ENCODE results near the gene DEPDC5.

Gene DEPDC5

DNA sequence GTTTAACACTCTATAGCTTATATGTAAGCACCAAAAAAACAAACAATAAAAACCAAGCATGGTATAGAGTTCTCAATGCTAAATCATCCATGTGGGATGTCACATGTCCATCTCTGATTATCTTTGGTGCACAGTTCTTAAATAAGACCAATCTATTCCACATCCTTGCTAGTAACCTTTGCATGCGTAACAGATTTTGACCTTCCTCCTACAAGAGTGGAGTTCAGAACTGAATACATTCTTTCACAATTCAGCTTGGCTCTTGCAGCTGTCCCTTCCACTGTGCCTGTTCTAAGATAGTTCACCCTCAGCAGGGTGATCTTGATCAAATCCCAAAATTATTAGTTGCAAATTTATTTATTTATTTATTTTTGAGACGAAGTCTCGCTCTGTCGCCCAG lies 25.0 kb upstream of the DEPDC5 start:
- H3K27ac ChIP-seq (ENCODE audit: low read depth, low read length) = no peak overlapping the region
- no peaks in the 10 kb centered on the region for H3K4me1 ChIP-seq (ENCODE audit: control insufficient read depth, low read length)
- no peaks in the 10 kb centered on the region for H3K9me2 ChIP-seq (replicated peaks; ENCODE audit: control insufficient read depth, low read length)
- peaks cover 53% of the 10 kb centered on the region for H3K36me3 ChIP-seq (ENCODE audit: control insufficient read depth, low read length)
- H3K4me3 ChIP-seq (ENCODE audit: low read length) = no peak overlapping the region
- H3K79me2 ChIP-seq (ENCODE audit: control insufficient read depth, low read length) = peaks cover 86% of the 10 kb centered on the region
- no peak overlapping the region for H3K4me2 ChIP-seq (ENCODE audit: low read length)
- H3K27me3 ChIP-seq (ENCODE audit: control insufficient read depth, low read length) = no peaks in the 10 kb centered on the region
- peaks cover 8% of the 10 kb centered on the region; the same call in 1 of the 2 replicates for H4K20me1 ChIP-seq (ENCODE audit: control insufficient read depth, insufficient read depth, low read depth, low read length)
- no peaks in the 10 kb centered on the region for H3F3A ChIP-seq (ENCODE audit: control insufficient read depth, insufficient read depth)
- H3K9me3 ChIP-seq (ENCODE audit: control insufficient read depth, insufficient read depth, low read length) = no peaks in the 10 kb centered on the region
- TF ChIP-seq, protein P1, sequence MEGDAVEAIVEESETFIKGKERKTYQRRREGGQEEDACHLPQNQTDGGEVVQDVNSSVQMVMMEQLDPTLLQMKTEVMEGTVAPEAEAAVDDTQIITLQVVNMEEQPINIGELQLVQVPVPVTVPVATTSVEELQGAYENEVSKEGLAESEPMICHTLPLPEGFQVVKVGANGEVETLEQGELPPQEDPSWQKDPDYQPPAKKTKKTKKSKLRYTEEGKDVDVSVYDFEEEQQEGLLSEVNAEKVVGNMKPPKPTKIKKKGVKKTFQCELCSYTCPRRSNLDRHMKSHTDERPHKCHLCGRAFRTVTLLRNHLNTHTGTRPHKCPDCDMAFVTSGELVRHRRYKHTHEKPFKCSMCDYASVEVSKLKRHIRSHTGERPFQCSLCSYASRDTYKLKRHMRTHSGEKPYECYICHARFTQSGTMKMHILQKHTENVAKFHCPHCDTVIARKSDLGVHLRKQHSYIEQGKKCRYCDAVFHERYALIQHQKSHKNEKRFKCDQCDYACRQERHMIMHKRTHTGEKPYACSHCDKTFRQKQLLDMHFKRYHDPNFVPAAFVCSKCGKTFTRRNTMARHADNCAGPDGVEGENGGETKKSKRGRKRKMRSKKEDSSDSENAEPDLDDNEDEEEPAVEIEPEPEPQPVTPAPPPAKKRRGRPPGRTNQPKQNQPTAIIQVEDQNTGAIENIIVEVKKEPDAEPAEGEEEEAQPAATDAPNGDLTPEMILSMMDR (IDR thresholded peaks at IDR 0.05; ENCODE audit: low read depth, low read length, poor library complexity, severe bottlenecking) = no peak
- TF ChIP-seq EZH2phosphoT487 (IDR thresholded peaks at IDR 0.05; ENCODE audit: borderline replicate concordance, low read length) = no peak

DNA sequence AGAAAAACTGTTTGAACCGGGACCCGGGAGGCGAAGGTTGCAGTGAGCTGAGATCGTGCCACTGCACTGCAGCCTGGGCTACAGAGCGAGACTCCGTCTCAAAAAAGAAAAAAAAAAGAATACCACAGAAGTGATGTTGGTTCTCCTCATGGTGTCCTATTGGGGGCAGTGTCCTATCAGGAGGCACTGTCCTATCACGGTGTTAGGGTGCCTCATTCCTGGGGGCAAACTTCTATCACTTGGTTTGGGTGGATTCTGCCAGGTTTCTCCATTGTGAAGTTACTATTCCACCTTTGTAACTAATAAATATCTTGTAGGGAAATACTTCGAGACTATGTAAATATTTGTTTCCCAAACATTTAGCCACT lies 23.5 kb upstream of the DEPDC5 start:
- Histone ChIP-seq H3K4me3 (ENCODE audit: low read length) (no peak overlapping the region), H3K79me2 (ENCODE audit: control insufficient read depth, low read length) (peaks cover 90% of the 10 kb centered on the region), H3K9me3 (ENCODE audit: control insufficient read depth, insufficient read depth, low read length) (no peaks in the 10 kb centered on the region), H4K20me1 (ENCODE audit: control insufficient read depth, insufficient read depth, low read depth, low read length) (0 out of 2 replicates have a peak, but pooled peaks cover 7% of the 10 kb centered on the region), H3K4me2 (ENCODE audit: low read length) (no peak overlapping the region), H3F3A (ENCODE audit: control insufficient read depth, insufficient read depth) (no peaks in the 10 kb centered on the region), H3K4me1 (ENCODE audit: control insufficient read depth, low read length) (no peaks in the 10 kb centered on the region), H3K36me3 (ENCODE audit: control insufficient read depth, low read length) (peaks cover 51% of the 10 kb centered on the region), H3K27ac (ENCODE audit: low read depth, low read length) (no peak overlapping the region), H3K27me3 (ENCODE audit: control insufficient read depth, low read length) (no peaks in the 10 kb centered on the region), H3K9me2 (replicated peaks; ENCODE audit: control insufficient read depth, low read length) (no peaks in the 10 kb centered on the region)
- no peak for TF ChIP-seq EZH2phosphoT487 (IDR thresholded peaks at IDR 0.05; ENCODE audit: borderline replicate concordance, low read length)
- TF ChIP-seq, protein P1 (IDR thresholded peaks at IDR 0.05; ENCODE audit: low read depth, low read length, poor library complexity, severe bottlenecking) = peak; percentile 25

DNA sequence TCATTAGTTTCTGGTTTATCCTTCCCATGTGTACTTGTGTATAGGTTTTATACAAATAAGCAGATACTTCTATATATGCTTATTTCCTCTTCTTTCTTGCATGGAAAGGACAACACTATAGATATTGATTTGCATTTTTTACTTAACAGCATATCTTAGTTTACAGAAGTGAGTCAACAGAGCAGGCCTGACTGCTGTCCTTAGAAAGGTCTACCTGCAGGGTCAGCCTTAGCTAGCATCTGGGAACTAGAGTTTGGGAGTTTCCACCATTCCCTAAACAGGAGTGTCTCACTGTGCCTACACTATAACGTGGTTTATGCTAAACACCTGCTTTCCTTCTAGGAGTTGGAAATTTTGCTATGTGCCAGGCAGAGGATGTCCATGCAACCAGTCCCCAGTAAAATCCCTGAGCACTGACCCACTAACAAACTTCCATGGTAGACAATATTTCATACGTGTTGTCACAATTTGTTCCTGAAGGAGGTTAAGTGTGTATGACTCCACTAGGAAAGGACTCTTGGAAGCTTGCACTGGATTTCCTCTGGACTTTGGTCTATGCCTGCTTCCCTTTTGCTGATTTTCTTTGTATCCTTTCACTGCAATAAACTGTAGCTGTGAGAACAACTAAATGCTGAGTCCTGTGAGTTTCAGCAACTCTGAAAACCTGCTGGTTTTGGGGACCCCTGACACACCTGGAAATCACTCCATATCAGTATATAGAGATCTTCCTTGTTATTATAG lies 21.6 kb upstream of the DEPDC5 start:
- Histone ChIP-seq H3F3A (ENCODE audit: control insufficient read depth, insufficient read depth) (no peaks in the 10 kb centered on the region), H3K36me3 (ENCODE audit: control insufficient read depth, low read length) (peaks cover 56% of the 10 kb centered on the region), H3K9me2 (replicated peaks; ENCODE audit: control insufficient read depth, low read length) (no peaks in the 10 kb centered on the region), H4K20me1 (ENCODE audit: control insufficient read depth, insufficient read depth, low read depth, low read length) (0 out of 2 replicates have a peak, but pooled peaks cover 7% of the 10 kb centered on the region), H3K4me1 (ENCODE audit: control insufficient read depth, low read length) (no peaks in the 10 kb centered on the region), H3K79me2 (ENCODE audit: control insufficient read depth, low read length) (peaks cover 95% of the 10 kb centered on the region), H3K27me3 (ENCODE audit: control insufficient read depth, low read length) (no peaks in the 10 kb centered on the region), H3K4me3 (ENCODE audit: low read length) (no peak overlapping the region), H3K27ac (ENCODE audit: low read depth, low read length) (no peak overlapping the region), H3K4me2 (ENCODE audit: low read length) (no peak overlapping the region), H3K9me3 (ENCODE audit: control insufficient read depth, insufficient read depth, low read length) (no peaks in the 10 kb centered on the region)
- TF ChIP-seq, protein P1 (IDR thresholded peaks at IDR 0.05; ENCODE audit: low read depth, low read length, poor library complexity, severe bottlenecking) = no peak
- no peak for TF ChIP-seq EZH2phosphoT487 (IDR thresholded peaks at IDR 0.05; ENCODE audit: borderline replicate concordance, low read length)
